ENCODE measurements around the gene FAM9C.

DNA sequence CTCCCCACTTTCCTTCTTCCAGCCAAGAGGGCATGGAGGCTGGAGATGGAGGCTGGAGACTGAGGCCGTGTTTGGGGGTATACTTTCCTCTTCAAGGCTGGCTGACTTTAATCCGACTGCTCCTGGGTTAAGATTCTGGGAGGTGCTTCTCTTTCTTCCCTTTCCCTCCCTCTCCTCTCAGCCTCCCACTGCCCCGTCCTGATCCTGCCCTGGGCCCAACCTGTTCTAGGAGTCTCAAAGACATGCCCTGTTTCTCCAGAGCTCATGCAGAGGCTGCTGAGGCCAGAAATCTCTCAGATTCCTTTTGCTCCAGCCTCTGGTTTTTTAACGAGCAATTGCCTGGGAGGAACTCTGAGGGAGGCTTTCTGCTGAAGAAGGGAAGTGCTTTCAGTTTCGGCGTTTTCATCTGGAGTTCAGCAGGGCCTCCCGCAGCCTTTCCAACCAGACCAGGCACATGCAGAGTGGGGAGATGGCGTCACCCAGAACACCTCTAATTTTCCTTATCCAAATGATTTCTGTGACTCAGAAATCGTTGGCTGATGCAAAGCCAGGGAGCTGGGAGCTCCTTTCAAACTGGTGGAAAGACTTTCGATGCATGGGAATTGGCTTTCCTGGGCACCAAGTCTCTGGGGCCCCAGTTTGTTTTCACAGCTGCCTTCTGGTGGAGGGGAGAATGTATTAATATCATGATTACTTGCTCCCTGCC, 34.5 kb upstream of the FAM9C start:
- TF ChIP-seq CTCF (conservative IDR thresholded peaks at IDR 0.05) (no peak), EZH2 (IDR thresholded peaks at IDR 0.05; ENCODE audit: low read depth) (no peak)
